Activated CD4-positive, alpha-beta T cell treated with anti-CD3 and anti-CD28 coated beads for 36 hours (primary cell): ENCODE results near the gene MSH2. TPM values are rescaled to one million over a fixed set of nuclear protein-coding genes. Genes with fewer than 3 reads are reported as not detected.

Experiments
- ATAC-seq: fragments of 200-7000 bp; cut with Tn5 transposase; one replicate; pipeline ENCODE4 v1.10.0; 2021; ENCODE audit warnings: mild to moderate bottlenecking, moderate library complexity
- CTCF ChIA-PET: fragments of 350-600 bp; sonication (Branson Sonifier 250); formaldehyde crosslinking; loops from one replicate; lab custom pipeline; 2021; ENCODE audit warnings: antibody characterized with exemption; lab: Charles Lee
- POLR2A ChIA-PET: fragments of 350-600 bp; sonication (Branson Sonifier 250); formaldehyde crosslinking; loops from one replicate; lab custom pipeline; 2021; ENCODE audit warnings: antibody characterized with exemption, inconsistent platforms; lab: Charles Lee
- DNase-seq: peaks from one replicate; pipeline ENCODE4 v3.0.0-alpha.2; 2020
- H3K27ac Mint-ChIP-seq: one replicate; pipeline ENCODE4 v1.8.0; 2021; ENCODE audit warnings: mixed read lengths
- H3K27me3 Mint-ChIP-seq: one replicate; pipeline ENCODE4 v1.8.0; 2021; ENCODE audit warnings: mixed read lengths
- H3K36me3 Mint-ChIP-seq: one replicate; pipeline ENCODE4 v1.8.0; 2021; ENCODE audit warnings: low read depth, mixed read lengths
- H3K4me1 Mint-ChIP-seq: one replicate; pipeline ENCODE4 v1.8.0; 2021; ENCODE audit warnings: mixed read lengths
- H3K4me3 Mint-ChIP-seq: one replicate; pipeline ENCODE4 v1.8.0; 2021; ENCODE audit warnings: mild to moderate bottlenecking, moderate library complexity, mixed read lengths
- H3K9me3 Mint-ChIP-seq: one replicate; pipeline ENCODE4 v1.8.0; 2021; ENCODE audit warnings: low read depth, mixed read lengths
- intact Hi-C, 2 experiments: fragments of 100-400 bp; cut with DNase I in 1 of 2; cut with micrococcal nuclease in 1 of 2; formaldehyde crosslinking; loops; one replicate each; pipeline versions ENCODE4 v1.14.2 to v1.15.1; 2022 to 2024; cut with DNase I, micrococcal nuclease
- total RNA-seq, 2 experiments: library from RNA; stranded (reverse); gene quantifications; one replicate each; pipeline ENCODE4 v1.2.3, GENCODE V29; 2021

Gene MSH2
- total RNA-seq, 2 experiments from 2014 or later = 61.0 to 65.2 TPM

GRCh38 chr2:47508080-47508479, 105.1 kb downstream of the MSH2 start:
- Mint-ChIP-seq H3K27ac (no peak overlapping the region), H3K9me3 (peaks cover 12% of the 10 kb centered on the region), H3K27me3 (no peaks in the 10 kb centered on the region), H3K4me3 (no peak overlapping the region), H3K4me1 (peaks cover 2% of the 10 kb centered on the region), H3K36me3 (peaks cover 2% of the 10 kb centered on the region)
- ATAC-seq (no peak), DNase-seq (no peak)
- ChIA-PET POLR2A (no interaction called here), CTCF (interaction anchor here (0.6 kb wide), 1 partner anchor 243 kb away, joined by 3 read pairs; no protein-coding TSS in a partner anchor)
- intact Hi-C loops = no loop called here

- Mint-ChIP-seq H3K27ac (no peak overlapping the region), H3K27me3 (no peaks in the 10 kb centered on the region), H3K9me3 (peaks cover 12% of the 10 kb centered on the region), H3K4me1 (peaks cover 2% of the 10 kb centered on the region), H3K36me3 (peaks cover 2% of the 10 kb centered on the region), H3K4me3 (no peak overlapping the region)
- ATAC-seq (no peak), DNase-seq (no peak)
- CTCF ChIA-PET = interaction anchor here (0.5 to 0.6 kb wide), 2 partner anchors 243 to 259 kb away, joined by 3 to 4 read pairs; no protein-coding TSS in a partner anchor
- POLR2A ChIA-PET = no interaction called here
- intact Hi-C loops = no loop called here
Observed at GRCh38 chr2:47508641-47509040, 105.7 kb downstream of the MSH2 start.

GRCh38 chr2:47509250-47509649, 106.3 kb downstream of the MSH2 start:
- intact Hi-C loops = no loop called here
- peaks cover 11% of the 10 kb centered on the region for H3K9me3 Mint-ChIP-seq
- H3K27me3 Mint-ChIP-seq = no peaks in the 10 kb centered on the region
- ATAC-seq (no peak), DNase-seq (no peak)
- POLR2A ChIA-PET = no interaction called here
- peaks cover 2% of the 10 kb centered on the region for H3K36me3 Mint-ChIP-seq
- CTCF ChIA-PET = interaction anchor here (0.6 kb wide), 1 partner anchor 14 kb away, joined by 4 read pairs; no protein-coding TSS in a partner anchor
- H3K27ac Mint-ChIP-seq = no peak overlapping the region
- H3K4me3 Mint-ChIP-seq = no peak overlapping the region
- peaks cover 2% of the 10 kb centered on the region for H3K4me1 Mint-ChIP-seq

- ATAC-seq = no peak
Observed at GRCh38 chr2:47509821-47510385, 106.9 kb downstream of the MSH2 start.

GRCh38 chr2:47510745-47511144, 107.8 kb downstream of the MSH2 start:
- peaks cover 2% of the 10 kb centered on the region for H3K4me1 Mint-ChIP-seq
- H3K9me3 Mint-ChIP-seq = peaks cover under 1% of the 10 kb centered on the region
- no peak overlapping the region for H3K27ac Mint-ChIP-seq
- CTCF ChIA-PET = interaction anchor here (0.7 to 1.4 kb wide), 3 partner anchors 12 to 32 kb away, joined by 3 read pairs; no protein-coding TSS in a partner anchor
- no peak overlapping the region for H3K4me3 Mint-ChIP-seq
- POLR2A ChIA-PET = no interaction called here
- intact Hi-C loops = no loop called here
- no peaks in the 10 kb centered on the region for H3K36me3 Mint-ChIP-seq
- DNase-seq = no peak
- H3K27me3 Mint-ChIP-seq = no peaks in the 10 kb centered on the region
- ATAC-seq = no peak

More at GRCh38 chr2:47509821-47510385, 106.9 kb downstream of the MSH2 start:
- H3K27me3 Mint-ChIP-seq = no peaks in the 10 kb centered on the region
- DNase-seq = no peak
- intact Hi-C loops = no loop called here
- H3K36me3 Mint-ChIP-seq = no peaks in the 10 kb centered on the region
- no peak overlapping the region for H3K27ac Mint-ChIP-seq
- H3K4me1 Mint-ChIP-seq = peaks cover 2% of the 10 kb centered on the region
- H3K4me3 Mint-ChIP-seq = no peak overlapping the region
- POLR2A ChIA-PET = no interaction called here
- H3K9me3 Mint-ChIP-seq = peaks cover 7% of the 10 kb centered on the region
- CTCF ChIA-PET = interaction anchor here (0.6 kb wide), 2 partner anchors 13 to 339 kb away, joined by 4 read pairs; no protein-coding TSS in a partner anchor

- no peak for ATAC-seq
- ChIA-PET CTCF (interaction anchor here (0.6 kb wide), 2 partner anchors 14 to 216 kb away, joined by 3 read pairs; no protein-coding TSS in a partner anchor), POLR2A (no interaction called here)
- peaks cover 2% of the 10 kb centered on the region for H3K4me1 Mint-ChIP-seq
- H3K9me3 Mint-ChIP-seq = no peaks in the 10 kb centered on the region
- DNase-seq = no peak
- no peaks in the 10 kb centered on the region for H3K36me3 Mint-ChIP-seq
- intact Hi-C loops = no loop called here
- H3K4me3 Mint-ChIP-seq = no peak overlapping the region
- no peaks in the 10 kb centered on the region for H3K27me3 Mint-ChIP-seq
- H3K27ac Mint-ChIP-seq = no peak overlapping the region
Observed at GRCh38 chr2:47512581-47513083, 109.7 kb downstream of the MSH2 start.

- no peaks in the 10 kb centered on the region for H3K36me3 Mint-ChIP-seq
- H3K4me3 Mint-ChIP-seq = no peak overlapping the region
- intact Hi-C loops = no loop called here
- no peaks in the 10 kb centered on the region for H3K27me3 Mint-ChIP-seq
- ATAC-seq (no peak), DNase-seq (no peak)
- H3K9me3 Mint-ChIP-seq = no peaks in the 10 kb centered on the region
- ChIA-PET CTCF (no interaction called here), POLR2A (no interaction called here)
- H3K4me1 Mint-ChIP-seq = peaks cover 1% of the 10 kb centered on the region
- H3K27ac Mint-ChIP-seq = no peak overlapping the region
Observed at GRCh38 chr2:47513981-47514520, 111.1 kb downstream of the MSH2 start.

GRCh38 chr2:47516360-47517104, 113.6 kb downstream of the MSH2 start:
- no peaks in the 10 kb centered on the region for H3K27me3 Mint-ChIP-seq
- no peaks in the 10 kb centered on the region for H3K36me3 Mint-ChIP-seq
- peaks cover 14% of the 10 kb centered on the region for H3K4me1 Mint-ChIP-seq
- intact Hi-C loops = no loop called here
- POLR2A ChIA-PET = no interaction called here
- no peaks in the 10 kb centered on the region for H3K9me3 Mint-ChIP-seq
- ATAC-seq (no peak), DNase-seq (no peak)
- H3K4me3 Mint-ChIP-seq = no peak overlapping the region
- CTCF ChIA-PET = interaction anchor here (1.1 kb wide), 1 partner anchor 8 kb away, joined by 4 read pairs; no protein-coding TSS in a partner anchor
- H3K27ac Mint-ChIP-seq = no peak overlapping the region

GRCh38 chr2:47518497-47519146, 115.7 kb downstream of the MSH2 start:
- H3K36me3 Mint-ChIP-seq = no peaks in the 10 kb centered on the region
- H3K4me3 Mint-ChIP-seq = no peak overlapping the region
- no peak for ATAC-seq
- DNase-seq = no peak
- no peaks in the 10 kb centered on the region for H3K27me3 Mint-ChIP-seq
- intact Hi-C loops = no loop called here
- CTCF ChIA-PET = no interaction called here
- peaks cover 16% of the 10 kb centered on the region for H3K4me1 Mint-ChIP-seq
- POLR2A ChIA-PET = no interaction called here
- no peaks in the 10 kb centered on the region for H3K9me3 Mint-ChIP-seq
- H3K27ac Mint-ChIP-seq = no peak overlapping the region

- Mint-ChIP-seq H3K9me3 (no peaks in the 10 kb centered on the region), H3K27ac (no peak overlapping the region), H3K27me3 (no peaks in the 10 kb centered on the region), H3K4me3 (no peak overlapping the region), H3K4me1 (peaks cover 16% of the 10 kb centered on the region), H3K36me3 (peaks cover 2% of the 10 kb centered on the region)
- ChIA-PET CTCF (interaction anchor here (1.2 kb wide), 1 partner anchor 248 kb away, joined by 3 read pairs; no protein-coding TSS in a partner anchor), POLR2A (no interaction called here)
- ATAC-seq = no peak
- no peak for DNase-seq
- intact Hi-C loops = no loop called here
Observed at GRCh38 chr2:47519147-47519537, 116.2 kb downstream of the MSH2 start.
